Stimulated activated CD8-positive, alpha-beta memory T cell treated with anti-CD3 and anti-CD28 coated beads, Interleukin-7, amount 100 ng/mL, for 4 hours (primary cell): ENCODE measurements around the gene HEPACAM2.

Experiments used
- DNase-seq, 2 donors: peaks; one replicate each; pipeline ENCODE4 v3.0.0-alpha.2; 2020; ENCODE audit warnings: low read depth in 2 of 2

The HEPACAM2 gene

DNA sequence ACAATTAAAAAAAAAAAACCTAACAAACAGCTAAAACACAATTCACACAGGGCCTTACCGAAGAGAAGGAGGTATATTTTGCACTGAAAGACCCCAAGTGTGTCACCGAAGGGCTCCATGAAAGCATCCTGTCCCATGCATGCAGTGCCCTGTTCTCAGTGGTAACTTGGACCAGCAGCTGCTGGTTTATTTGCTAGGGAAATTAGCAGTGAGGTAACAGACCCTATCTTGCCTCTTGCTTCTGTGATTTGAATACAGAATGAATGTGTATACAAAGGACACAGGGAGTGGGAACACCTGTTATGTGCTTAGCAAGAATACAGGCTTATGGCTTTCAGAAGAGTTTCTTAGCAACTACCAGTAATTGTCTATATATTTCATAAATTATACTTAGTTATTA is at the start of gene HEPACAM2:
Gene HEPACAM2, minus strand, starts transcription at position 160 of the 400 bp plus-strand sequence.
- no peak for DNase-seq

DNA sequence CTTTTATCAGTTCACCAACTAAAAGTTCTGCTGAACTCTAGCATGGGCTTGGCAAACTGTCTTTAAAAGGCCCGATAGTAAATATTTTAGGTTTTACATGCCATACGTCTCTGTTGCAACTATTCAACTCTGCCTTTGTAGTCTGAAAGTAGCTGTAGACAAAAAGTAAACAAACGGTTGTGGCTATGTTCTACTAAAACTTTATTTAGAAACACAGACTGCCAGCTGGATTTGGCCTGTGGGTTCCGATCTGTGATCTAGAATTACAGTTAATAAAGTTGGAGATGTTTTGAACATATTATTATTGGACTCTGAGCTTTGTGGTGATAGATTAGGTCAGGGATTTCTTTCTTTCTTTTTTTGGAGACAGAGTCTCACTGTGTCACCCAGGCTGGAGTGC is 39.0 kb upstream of the HEPACAM2 start:
- DNase-seq: no peak

DNA sequence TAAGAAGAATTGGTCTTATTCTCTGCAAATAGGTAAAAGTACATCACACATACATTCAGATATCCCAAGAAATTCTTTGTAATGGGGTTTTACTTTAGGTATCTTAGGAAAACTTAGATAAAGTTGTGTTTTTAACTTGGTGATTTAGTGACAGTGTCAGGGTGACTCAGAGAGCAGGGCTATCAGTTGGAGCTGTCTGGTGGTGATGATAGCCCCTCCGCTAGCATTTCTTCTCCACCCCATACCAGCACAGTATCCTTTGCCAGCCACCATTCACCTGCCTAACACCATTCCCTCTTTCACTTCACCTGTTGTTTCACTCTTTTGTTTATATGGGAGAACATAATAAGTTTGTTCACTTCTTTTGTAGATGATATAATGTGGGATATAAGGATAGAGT is 36.3 kb upstream of the HEPACAM2 start:
- no peak for DNase-seq

DNA sequence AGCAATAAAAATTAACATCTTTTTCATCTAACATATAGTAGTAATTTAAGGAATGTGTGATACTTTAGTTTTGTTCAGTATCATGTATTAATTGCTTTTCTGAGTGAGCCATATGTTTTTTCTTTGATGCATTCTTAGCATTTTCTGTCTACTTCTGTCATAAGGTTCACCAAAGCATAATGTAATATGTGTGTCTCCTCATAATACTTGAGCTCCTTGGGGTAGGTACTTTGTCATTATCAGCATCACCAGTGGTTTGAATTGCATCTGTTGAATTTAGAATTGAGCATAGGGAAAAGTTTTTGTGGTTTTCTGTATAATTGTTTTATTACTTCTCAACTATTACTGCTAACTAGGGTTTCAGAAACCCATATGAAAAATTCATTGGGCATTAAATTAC is 32.4 kb upstream of the HEPACAM2 start:
- no peak for DNase-seq

DNA sequence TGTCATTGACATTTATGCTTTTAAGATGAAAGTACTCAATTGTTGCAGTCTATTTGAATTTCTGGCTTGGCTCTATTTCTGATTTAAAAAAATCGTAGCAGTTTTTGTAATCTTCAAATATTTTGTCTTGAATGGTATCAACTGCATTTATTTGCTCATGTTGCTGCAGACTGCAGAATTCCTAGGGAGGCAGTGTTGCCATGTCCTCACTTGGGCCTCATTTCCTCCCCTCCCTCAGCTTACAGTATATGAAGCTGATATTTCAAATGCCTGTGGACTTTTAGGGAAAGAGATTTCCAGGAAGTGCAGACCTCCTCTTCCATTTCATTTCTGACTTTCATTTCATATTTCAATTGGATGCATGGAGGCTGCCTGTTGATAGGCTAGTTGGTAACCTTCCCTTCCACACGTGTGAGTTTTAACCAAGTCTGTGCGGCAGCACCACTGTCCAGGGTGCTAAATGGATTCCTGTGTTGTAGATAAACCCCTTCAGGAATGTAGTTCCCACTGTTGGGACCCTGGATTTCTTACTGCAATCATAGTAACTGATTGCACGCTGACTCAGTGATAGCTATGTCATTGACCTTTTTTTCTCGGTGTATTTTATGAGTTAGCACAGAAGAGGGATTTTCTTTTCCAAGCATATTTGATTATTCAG is 23.4 kb upstream of the HEPACAM2 start:
- DNase-seq: no peak

DNA sequence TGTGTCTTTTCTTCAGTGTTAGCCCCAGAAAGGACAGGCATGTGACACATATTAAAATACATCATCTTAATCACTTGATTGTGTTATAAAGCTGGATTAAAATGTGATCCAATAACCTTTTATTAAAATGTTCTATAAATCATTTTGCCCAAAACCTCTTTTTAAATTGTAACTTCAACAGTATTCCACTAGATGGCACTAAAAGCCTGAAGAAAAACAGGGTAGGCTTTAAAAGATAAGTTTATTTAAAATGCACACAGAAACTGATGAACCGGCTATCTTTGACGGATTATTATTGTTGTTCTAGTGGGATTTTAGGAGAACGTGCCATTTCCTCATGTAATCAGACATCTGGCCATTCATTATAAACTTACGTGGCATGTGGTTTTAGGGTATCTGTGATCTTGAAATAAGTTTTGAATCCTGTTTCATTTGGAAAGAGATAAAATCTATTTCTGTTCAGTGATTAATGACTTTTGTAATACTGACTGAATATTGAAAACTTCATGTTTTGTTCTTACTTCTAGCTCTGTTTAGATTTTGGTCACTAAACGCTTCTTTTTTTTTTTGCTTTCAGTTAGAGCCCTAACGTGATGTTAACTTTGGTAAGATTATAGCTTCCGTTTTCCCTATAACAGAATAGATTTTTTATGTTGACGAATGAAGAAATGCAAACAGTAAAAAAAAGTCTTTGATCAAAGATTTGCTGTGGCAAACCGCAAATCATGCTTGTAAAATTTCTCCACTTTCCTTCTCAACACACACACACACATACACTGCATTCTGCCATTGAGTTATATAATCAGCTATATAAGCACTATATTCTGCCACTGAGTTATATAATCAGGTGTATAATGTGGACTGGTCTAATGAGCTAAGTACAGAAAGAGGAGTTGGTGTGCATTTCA is 19.5 kb upstream of the HEPACAM2 start:
- DNase-seq: no peak

DNA sequence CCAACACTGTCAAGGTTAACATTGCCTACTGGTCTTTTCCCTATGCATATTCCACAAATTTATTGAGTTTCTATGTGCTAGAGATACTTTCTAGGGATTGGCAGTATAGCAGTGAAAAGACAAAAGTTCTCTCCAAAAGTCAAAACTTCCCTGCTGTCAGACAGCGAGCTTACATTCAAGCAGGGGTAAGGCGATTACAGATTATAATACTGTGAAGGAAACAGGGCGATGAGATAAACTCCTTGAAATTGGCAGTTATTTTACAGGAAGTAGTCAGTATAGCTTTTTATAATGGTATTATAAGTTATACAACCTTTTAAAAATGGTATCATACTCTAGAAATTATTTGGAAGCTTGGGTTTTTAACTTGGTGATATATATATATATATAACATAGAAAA is 15.8 kb upstream of the HEPACAM2 start:
- no peak for DNase-seq

DNA sequence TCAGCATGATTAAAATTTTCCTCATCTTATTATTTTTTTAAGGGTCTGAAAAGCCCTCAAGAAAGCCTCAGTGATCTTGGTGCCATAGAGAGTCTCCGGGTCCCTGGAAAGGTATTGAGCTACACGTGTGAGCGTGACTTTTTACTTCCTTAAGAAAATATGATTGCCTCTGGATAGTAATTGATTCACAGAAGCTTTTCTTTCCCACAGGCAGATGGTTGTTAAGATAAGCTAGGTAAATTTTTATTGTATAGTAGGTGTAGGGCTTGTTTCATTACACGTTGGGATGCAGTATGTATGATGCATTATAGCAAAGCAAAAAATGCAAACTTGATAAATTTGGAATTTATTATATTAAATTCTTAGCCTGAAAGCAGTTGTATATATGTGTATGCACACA is 13.6 kb upstream of the HEPACAM2 start:
- DNase-seq: no peak

DNA sequence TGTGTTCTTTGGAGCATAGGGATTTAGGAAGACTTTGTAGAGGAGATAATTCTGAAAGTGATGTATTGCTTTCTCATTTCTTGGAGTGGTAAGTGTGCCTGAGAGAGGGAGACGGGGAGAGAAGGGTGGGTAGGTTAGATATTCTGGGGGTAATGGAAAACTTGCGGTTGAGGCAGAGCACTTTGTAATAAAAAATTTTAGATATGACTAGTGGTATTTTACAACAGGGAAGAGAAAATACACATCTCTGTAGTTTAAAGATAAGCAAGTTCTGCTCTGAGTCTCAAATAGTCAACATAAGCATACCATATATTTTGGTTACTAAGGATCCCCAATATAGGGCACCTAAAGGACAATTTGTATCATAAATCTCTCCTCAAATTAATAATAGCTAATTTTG is 12.5 kb upstream of the HEPACAM2 start:
- no peak for DNase-seq

DNA sequence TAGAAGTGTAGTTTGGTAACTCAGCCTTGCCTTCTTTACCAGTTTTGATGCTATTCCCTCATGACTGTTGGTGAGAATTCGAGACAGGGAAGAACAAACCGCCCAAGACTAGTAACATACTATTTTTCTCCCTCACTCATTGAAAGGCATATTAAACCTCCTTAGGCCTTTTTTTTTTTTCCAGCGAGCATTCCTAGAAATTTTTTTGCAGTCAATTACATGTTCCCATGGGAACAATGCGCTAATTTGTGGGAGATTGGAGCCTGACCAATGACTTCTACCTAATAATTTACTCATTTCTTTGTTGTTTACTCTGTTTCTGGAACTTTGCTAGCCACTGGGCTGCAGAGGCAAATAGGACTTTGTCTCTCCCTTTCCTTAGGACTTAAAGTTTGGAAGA is 11.9 kb upstream of the HEPACAM2 start:
- no peak for DNase-seq

DNA sequence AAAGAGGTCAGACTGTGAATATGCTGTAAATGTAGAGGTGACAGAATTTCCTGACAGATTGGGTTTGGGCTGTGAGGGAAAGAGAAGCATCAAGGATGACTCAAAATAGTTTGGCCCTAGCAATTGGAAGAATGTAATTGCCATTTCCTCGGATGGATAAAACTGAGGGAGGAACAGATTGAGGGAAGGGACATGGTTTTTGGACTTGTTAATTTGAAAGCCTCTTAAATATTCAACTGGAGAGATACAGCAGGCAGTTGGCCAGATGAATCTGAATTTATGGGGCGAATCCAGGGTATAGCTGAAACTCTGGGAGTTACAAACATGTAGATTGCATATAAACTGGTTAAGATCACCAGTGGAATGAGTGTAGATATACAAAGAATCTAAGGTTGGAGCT is 9.3 kb upstream of the HEPACAM2 start:
- no peak for DNase-seq

DNA sequence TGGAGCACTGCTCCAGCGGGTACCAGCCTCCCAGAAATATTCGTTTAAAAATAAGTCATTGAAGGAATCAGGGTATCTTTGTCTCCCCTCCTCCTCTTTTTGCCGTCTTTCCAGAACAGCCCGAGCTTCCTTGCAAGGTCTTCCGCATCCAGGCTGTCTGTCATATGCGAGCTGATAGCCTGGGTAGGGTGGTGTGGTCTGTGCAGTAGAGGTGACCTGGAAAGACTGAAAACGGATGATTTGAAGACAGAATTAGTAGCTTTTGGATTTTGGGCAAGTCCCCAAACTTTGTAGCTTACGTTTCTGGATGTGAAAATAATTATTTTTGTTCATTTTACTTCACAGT is 6.4 kb upstream of the HEPACAM2 start:
- DNase-seq: no peak

DNA sequence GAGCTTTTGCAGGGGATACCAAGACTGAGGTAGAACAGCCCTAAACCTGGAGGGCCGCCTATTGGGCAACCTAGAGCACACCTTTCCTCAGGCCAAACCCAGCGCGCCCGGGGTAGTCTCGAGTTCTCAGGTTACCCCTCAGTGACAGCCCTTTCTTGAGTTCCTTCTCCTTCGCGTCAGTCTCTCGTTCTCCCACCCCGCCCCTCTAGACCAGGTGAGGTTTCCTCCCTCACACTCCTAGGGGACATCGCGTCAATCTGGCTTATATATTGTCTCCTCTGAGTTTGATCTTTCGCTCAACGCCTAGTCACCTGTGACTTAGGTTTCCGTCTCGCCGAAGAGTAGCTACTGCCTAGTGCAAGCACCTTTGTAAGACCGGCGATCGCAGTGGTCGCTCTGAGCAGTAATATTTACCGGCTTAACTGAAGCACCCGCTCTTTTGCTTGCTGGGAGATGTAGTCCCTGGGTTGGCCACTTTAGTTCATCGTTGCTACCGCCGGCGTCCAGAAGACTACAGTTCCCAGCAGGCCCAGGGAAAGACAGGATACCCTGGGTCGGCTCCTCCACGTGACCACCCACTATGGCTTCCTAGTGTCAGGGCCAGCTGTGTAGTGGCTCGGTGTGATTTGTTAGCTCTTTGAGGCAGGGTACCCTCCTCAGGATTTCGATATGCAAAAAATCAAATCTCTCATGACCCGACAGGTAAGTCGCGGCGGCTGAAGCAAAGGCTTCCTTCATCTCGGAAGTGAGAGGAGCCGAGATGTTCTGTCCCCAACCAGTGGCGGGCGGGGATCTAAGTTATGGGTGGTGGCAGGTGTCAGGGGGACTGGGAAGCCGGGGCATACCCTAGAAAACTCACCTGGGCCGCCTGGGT is 5.8 kb upstream of the HEPACAM2 start, which contains the start of gene VPS50:
Gene VPS50, plus strand, starts transcription at position 568 of the 874 bp plus-strand sequence. Its CDS starts 102 bp downstream, at position 670.
- peak; percentile 82 to 90 for DNase-seq

DNA sequence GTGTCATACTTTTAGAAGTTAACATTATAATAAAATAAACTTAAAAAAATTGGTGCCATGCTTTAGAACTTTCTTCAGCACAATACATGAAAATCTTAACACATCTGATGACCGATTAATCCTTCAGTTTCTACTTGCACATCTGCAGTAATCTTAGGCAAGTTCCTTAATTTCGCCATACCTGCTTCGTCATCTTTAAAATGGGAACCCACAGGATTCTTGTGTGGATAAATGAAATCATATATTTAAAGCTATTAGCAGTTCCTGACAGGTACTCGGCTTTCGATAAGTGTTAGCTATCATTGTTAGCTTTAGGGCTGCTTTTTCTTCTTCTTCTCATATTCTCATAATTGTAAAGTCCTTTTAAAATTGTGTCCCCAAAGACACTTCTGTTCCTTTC is 5.0 kb upstream of the HEPACAM2 start:
- no peak for DNase-seq

DNA sequence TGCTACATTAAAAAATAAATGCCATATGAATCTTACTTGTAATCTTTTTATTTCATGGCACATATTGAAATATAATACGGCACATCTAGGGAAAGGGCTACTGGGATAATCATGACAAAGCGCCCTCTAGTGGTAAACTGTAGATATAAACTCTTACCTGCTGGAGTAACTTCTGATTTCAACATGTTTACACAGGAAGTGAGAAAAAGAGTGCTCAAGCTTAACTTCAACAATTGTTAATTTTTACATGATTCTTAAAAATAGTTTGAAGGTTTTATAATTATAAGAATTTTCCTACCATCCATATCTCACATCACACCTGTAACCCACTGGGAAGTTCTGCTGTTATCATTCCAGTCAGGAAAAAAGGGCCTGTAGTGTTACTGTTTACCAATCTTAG is 2.0 kb upstream of the HEPACAM2 start:
- DNase-seq: no peak

DNA sequence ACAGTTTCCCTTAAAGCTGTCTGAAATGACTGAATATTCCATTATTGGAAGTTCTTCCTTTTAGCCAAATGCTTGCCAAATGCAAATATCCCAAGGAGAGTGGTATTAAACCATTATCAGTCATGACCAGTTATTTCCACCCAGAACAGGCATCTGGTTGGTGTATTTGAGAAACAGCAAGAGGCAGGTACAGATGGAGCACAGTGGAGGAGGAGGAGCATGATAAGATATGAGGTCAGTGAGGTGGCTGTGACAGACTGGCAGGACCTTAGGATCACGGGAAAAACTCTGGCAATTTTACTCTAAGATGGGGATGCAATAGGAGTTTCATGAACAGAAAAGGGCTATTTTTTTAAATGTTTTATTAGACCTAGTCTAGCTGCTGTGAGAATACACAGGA is 6.4 kb downstream of the HEPACAM2 start:
- DNase-seq: no peak

DNA sequence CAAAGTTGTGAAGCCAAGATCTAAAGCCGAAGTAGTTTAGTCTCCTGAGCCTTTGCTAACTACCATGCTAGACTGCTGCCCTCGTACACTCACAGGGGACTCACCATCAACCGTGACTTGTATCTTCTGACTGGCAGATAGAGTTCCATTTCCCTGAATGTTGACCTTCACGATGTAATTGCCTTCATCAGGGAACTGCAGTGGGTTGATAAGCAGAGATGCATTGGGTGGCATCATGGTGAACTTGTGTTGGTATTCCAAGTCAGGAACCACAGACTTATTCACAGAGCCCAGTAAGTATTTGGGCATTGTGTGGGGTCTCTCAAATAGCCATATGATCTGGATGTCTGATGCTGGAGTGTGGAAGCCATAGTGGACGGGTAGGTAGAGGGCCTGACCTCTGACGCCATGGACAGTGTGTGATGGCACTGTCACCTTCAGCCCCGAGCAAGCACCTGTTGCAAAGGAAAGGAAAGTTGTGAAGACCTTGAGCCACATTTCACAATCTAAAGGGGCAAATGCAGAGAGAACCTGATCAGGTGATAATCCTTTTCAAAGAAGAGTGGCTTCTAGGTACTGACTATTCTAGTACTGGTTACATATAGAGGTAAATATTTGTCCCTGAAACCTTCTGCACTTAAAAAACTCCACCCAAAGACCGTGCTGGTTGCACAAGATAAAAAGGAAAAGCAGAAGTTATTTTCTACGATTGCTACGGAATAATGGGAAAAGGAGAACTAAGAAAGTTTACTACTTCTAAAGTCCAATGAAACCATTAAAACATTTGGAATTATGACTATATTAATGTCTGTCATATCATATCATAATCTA is 7.1 kb downstream of the HEPACAM2 start:
- DNase-seq: no peak

DNA sequence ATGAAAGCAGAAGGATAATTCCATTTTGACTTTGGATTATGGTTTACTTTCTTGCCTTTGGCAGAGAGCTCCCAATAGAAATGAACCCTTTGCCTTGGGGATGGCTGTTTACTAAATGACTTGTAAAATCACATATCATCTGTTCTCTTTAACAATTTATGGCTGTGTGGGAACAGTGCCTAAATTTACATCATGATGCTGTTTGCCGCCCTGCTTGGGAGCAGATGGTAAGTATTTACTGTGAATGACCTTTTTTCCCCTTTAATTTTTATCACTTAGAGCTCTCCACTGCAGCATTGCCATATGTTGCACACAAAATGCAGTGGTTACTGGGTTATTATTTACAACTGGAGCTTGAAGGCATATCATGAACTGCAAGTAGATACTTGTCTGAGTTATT is 13.4 kb downstream of the HEPACAM2 start:
- no peak for DNase-seq

DNA sequence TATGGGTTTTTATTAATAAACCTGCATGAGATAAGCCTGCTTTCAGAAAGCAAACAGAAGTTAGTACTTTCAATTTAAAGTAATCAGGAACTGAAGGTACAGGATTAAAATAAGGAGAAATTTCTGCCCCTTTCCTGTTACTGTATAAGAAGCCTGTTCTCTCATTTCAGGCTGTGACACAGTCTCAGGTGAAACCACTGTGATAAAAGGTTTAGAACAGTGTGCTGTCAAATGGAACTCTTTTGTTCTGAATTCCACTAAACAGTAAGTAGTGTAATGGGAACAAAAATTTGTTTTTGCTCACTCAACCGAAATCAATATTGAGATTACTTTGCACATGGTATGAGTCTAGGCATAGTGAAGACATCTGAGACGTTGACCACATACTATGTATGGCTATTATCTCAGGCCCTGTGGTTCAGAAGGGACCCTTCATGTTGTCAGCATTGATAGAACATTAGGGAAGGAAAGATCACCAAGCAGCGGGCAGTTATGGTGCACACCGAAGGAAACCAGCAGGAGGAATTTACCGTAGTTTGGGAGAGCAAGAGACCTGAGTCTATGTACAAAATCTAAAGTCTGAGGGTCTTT is 14.9 kb downstream of the HEPACAM2 start:
- DNase-seq: no peak

DNA sequence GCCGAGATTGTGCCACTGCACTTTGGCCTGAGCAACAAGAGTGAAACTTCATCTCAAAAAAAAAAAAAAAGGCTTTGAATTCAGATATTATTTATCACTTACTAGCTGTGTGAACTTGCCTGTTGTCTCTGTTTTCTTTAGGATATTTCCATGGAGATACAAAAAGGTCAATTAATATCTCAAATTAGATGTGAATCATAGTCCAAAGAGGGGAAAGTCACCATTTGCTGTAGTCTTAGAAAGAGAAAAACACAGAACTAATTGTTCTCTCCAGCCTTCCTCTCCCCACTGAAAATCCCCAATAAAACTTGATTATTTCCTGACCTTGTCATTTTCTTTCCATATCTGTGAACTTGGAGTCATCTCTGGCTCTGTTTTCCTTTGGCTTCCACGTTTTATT is 21.2 kb downstream of the HEPACAM2 start:
- no peak for DNase-seq

DNA sequence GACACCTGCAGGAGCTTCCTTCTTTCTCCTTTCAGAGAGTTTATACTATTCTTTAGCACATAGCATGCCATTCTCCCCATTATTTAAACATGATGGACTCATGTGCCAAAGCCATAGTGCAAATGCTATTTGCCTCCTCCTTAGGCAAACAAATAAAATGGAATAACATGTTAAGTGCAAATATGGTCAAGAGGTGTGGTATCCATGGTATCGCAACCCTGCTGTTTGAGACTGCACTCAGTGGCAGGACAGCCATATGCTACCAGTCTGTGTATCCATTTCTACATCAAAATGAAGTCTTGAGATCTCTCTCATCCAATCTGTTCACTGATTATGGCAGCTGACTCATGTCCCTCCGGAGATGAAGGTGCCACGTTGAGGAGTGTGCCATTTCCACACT is 22.8 kb downstream of the HEPACAM2 start:
- DNase-seq: no peak
